Measurements from ENCODE around the gene PRKCA.

- TF ChIP-seq POLR2A (IDR thresholded peaks at IDR 0.05; ENCODE audit: extremely low read depth, insufficient read length) = no peak
- no peak for TF ChIP-seq CTCF (IDR thresholded peaks at IDR 0.05; ENCODE audit: low read depth, low read length)
- TF ChIP-seq MYC (IDR thresholded peaks at IDR 0.05; ENCODE audit: low read depth, low read length) = no peak
- no peak for TF ChIP-seq MAX (IDR thresholded peaks at IDR 0.05; ENCODE audit: low read depth, low read length)
Observed at GRCh38 chr17:66398059-66398458, 95.6 kb downstream of the PRKCA start.

Measured in NB4 (cell line).